SK-N-MC (cell line): ENCODE data around the gene SPRR4.

Experiments used
- EZH2 ChIP-seq: fragments of 200-600 bp; sonication (generic); IDR thresholded peaks from one replicate; pipeline ENCODE4 v1.6.1; 2017; ENCODE audit warnings: antibody characterized with exemption
- POLR2AphosphoS5 ChIP-seq: IDR thresholded peaks from 2 replicates; pipeline ENCODE4 v1.6.1; 2012; ENCODE audit warnings: mild to moderate bottlenecking, low read depth, low read length, borderline replicate concordance

- TF ChIP-seq POLR2AphosphoS5 (no peak), EZH2 (no peak)
Observed at GRCh38 chr1:153001382-153001781, 30.9 kb downstream of the SPRR4 start, which contains the start of gene SPRR3.
